ENCODE results near the gene PTMS. TPM values are rescaled to one million over a fixed set of nuclear protein-coding genes. Genes with fewer than 3 reads are reported as not detected.
A peak's percentile ranks its signal among the peaks of the same experiment; 100 is the strongest.

PTMS gene, protein sequence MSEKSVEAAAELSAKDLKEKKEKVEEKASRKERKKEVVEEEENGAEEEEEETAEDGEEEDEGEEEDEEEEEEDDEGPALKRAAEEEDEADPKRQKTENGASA
- 5.0 and 7.3 TPM in 2 replicates for total RNA-seq (2014; rRNA removed; shearing (Covaris generic); ENCODE audit: low replicate concordance)

DNA sequence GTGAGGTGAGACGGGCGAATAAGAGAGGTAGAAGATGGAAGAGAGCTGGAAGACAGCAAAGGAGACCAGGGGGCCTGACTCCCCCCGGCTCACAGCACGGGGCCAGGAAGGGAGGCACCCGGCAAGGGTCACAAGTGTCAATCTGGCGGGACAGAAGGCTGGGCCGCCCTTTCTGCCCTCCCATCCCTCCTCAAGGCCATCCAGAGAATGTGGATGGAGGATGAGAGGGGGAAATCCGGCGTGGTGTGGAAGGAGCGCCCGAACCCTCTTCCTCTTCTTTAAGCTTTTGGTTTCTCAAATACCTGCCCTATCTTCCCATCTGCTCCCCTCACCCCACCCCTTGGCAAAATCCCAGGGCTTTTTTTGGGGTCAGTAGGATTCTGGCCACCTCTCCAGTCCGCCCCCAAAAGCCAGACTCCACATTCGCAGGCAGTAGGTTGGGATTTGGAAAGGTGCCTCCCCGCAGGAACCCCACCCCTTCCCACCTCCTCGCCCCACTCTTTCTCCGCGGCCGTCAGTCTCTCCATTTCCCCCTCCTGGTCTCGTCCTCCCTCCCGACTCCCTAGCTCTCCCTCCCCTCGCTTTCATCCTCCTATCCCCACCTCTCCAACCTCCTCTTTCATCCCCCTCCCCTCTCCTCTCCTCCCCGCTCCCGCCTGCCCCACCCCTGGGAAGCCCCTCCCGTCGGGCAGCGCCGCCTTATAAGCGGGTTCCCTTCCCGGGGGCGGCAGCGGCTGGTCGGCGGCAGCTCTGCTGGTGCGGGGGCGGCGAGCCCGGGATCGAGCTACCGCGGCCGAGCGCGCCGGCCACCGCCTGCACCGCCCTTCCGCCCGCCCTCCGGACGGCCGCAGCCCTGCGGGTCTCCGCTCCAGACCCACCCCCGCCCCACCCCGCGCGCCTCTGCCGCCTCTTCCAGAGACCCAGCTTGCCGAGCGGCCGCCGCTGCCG lies at the start of gene PTMS:
TSS of gene PTMS (plus strand) at position 730 of the 948 bp plus-strand sequence. CDS start 343 bp downstream, outside the sequence.
- no peaks in the 10 kb centered on the region for H3K36me3 ChIP-seq (ENCODE audit: insufficient read depth, low read length)
- no peak within 1 kb of the TSS for H3K27ac ChIP-seq (ENCODE audit: low read length)
- peak within 1 kb of the TSS; percentile 85 for H3K4me2 ChIP-seq (ENCODE audit: low read depth, low read length, poor library complexity, severe bottlenecking)
- H3K4me1 ChIP-seq (ENCODE audit: low read length) = peaks cover 42% of the 10 kb centered on the region
- H3K9ac ChIP-seq (ENCODE audit: low read length) = peak within 1 kb of the TSS; percentile 66
- H3K9me3 ChIP-seq (ENCODE audit: low read length) = no peaks in the 10 kb centered on the region
- H2AFZ ChIP-seq (ENCODE audit: low read length) = peak within 1 kb of the TSS; percentile 84; the same call in 1 of the 2 replicates
- peaks cover 3% of the 10 kb centered on the region; the same call in 1 of the 2 replicates for H3K27me3 ChIP-seq (ENCODE audit: low read length)
- no peaks in the 10 kb centered on the region for H3K79me2 ChIP-seq (ENCODE audit: low read length)
- H4K20me1 ChIP-seq (ENCODE audit: insufficient read depth, low read depth, low read length) = no peaks in the 10 kb centered on the region
- H3K4me3 ChIP-seq (ENCODE audit: low read length) = peak within 1 kb of the TSS; percentile 66
- no peaks in the 10 kb centered on the region for H3K9me2 ChIP-seq (replicated peaks; ENCODE audit: insufficient read depth, low read length)
- DNase-seq = peak; percentile 53

DNA sequence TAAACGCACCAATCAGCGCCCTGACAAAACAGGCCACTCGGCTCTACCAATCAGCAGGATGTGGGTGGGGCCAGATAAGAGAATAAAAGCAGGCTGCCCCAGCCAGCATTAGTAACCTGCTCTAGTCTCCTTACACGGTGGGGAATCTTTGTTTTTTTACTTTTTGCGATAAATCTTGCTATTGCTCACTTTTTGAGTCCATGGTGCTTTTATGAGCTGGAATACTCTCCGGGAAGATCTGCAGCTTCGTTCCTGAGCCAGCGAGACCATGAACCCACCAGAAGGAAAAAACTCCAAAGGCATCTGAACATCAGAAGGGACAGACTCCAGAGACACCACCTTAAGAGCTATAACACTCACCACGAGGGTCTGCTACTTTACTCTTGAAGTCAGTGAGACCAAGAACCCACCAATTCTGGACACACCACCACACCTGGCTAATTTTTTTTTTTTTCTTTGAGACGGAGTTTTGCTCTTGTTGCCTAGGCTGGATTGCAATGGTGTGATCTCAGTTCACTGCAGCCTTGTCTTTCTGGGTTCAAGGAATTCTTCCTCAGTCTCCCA lies 49.2 kb upstream of the PTMS start:
- Histone ChIP-seq H3K4me1 (ENCODE audit: low read length) (peaks cover 3% of the 10 kb centered on the region; the same call in 1 of the 2 replicates), H3K27ac (ENCODE audit: low read length) (no peak overlapping the region), H3K79me2 (ENCODE audit: low read length) (no peaks in the 10 kb centered on the region), H3K9me3 (ENCODE audit: low read length) (no peaks in the 10 kb centered on the region), H3K9me2 (replicated peaks; ENCODE audit: insufficient read depth, low read length) (no peaks in the 10 kb centered on the region), H4K20me1 (ENCODE audit: insufficient read depth, low read depth, low read length) (no peaks in the 10 kb centered on the region), H3K4me2 (ENCODE audit: low read depth, low read length, poor library complexity, severe bottlenecking) (no peak overlapping the region), H2AFZ (ENCODE audit: low read length) (no peak overlapping the region), H3K4me3 (ENCODE audit: low read length) (no peak overlapping the region), H3K27me3 (ENCODE audit: low read length) (no peaks in the 10 kb centered on the region), H3K9ac (ENCODE audit: low read length) (no peak overlapping the region), H3K36me3 (ENCODE audit: insufficient read depth, low read length) (no peaks in the 10 kb centered on the region)
- DNase-seq = no peak

- H3K9me2 ChIP-seq (replicated peaks; ENCODE audit: insufficient read depth, low read length) = no peaks in the 10 kb centered on the region
- 0 out of 2 replicates have a peak overlapping the region, but pooled peaks have one; percentile 74 for H2AFZ ChIP-seq (ENCODE audit: low read length)
- no peak for DNase-seq
- H3K4me2 ChIP-seq (ENCODE audit: low read depth, low read length, poor library complexity, severe bottlenecking) = peak overlapping the region; percentile 80
- H3K27me3 ChIP-seq (ENCODE audit: low read length) = no peaks in the 10 kb centered on the region
- H3K4me3 ChIP-seq (ENCODE audit: low read length) = peak overlapping the region; percentile 92
- H3K36me3 ChIP-seq (ENCODE audit: insufficient read depth, low read length) = no peaks in the 10 kb centered on the region
- peaks cover 7% of the 10 kb centered on the region for H3K79me2 ChIP-seq (ENCODE audit: low read length)
- H4K20me1 ChIP-seq (ENCODE audit: insufficient read depth, low read depth, low read length) = no peaks in the 10 kb centered on the region
- H3K4me1 ChIP-seq (ENCODE audit: low read length) = peaks cover 28% of the 10 kb centered on the region
- H3K9ac ChIP-seq (ENCODE audit: low read length) = peak overlapping the region; percentile 91
- no peaks in the 10 kb centered on the region for H3K9me3 ChIP-seq (ENCODE audit: low read length)
- H3K27ac ChIP-seq (ENCODE audit: low read length) = peak overlapping the region; percentile 68
Measured at GRCh38 chr12:6722863-6723262, 43.3 kb upstream of the PTMS start.

GRCh38 chr12:6723607-6724408 lies 42.4 kb upstream of the PTMS start, which contains the start of gene COPS7A:
Gene COPS7A, plus strand, starts transcription at chr12:6724046. Its CDS starts 611 bp downstream, at chr12:6724657.
- peak within 1 kb of the TSS; percentile 92 for H3K4me3 ChIP-seq (ENCODE audit: low read length)
- peak; percentile 100 for DNase-seq
- peak within 1 kb of the TSS; percentile 74; the same call in 1 of the 2 replicates for H2AFZ ChIP-seq (ENCODE audit: low read length)
- peak within 1 kb of the TSS; percentile 80 for H3K4me2 ChIP-seq (ENCODE audit: low read depth, low read length, poor library complexity, severe bottlenecking)
- H3K9ac ChIP-seq (ENCODE audit: low read length) = peak within 1 kb of the TSS; percentile 91
- peaks cover 28% of the 10 kb centered on the region for H3K4me1 ChIP-seq (ENCODE audit: low read length)
- no peaks in the 10 kb centered on the region for H3K9me2 ChIP-seq (replicated peaks; ENCODE audit: insufficient read depth, low read length)
- no peaks in the 10 kb centered on the region for H3K9me3 ChIP-seq (ENCODE audit: low read length)
- peak within 1 kb of the TSS; percentile 68 for H3K27ac ChIP-seq (ENCODE audit: low read length)
- no peaks in the 10 kb centered on the region for H4K20me1 ChIP-seq (ENCODE audit: insufficient read depth, low read depth, low read length)
- no peaks in the 10 kb centered on the region for H3K27me3 ChIP-seq (ENCODE audit: low read length)
- peaks cover 2% of the 10 kb centered on the region; the same call in 1 of the 2 replicates for H3K36me3 ChIP-seq (ENCODE audit: insufficient read depth, low read length)
- peaks cover 7% of the 10 kb centered on the region for H3K79me2 ChIP-seq (ENCODE audit: low read length)

GRCh38 chr12:6724409-6724797 lies 41.8 kb upstream of the PTMS start:
- no peaks in the 10 kb centered on the region for H4K20me1 ChIP-seq (ENCODE audit: insufficient read depth, low read depth, low read length)
- peak overlapping the region; percentile 71 for H3K9ac ChIP-seq (ENCODE audit: low read length)
- peaks cover 6% of the 10 kb centered on the region for H3K36me3 ChIP-seq (ENCODE audit: insufficient read depth, low read length)
- peak overlapping the region; percentile 36; the same call in 1 of the 2 replicates for H2AFZ ChIP-seq (ENCODE audit: low read length)
- no peaks in the 10 kb centered on the region for H3K9me3 ChIP-seq (ENCODE audit: low read length)
- peak overlapping the region; percentile 80 for H3K4me2 ChIP-seq (ENCODE audit: low read depth, low read length, poor library complexity, severe bottlenecking)
- H3K9me2 ChIP-seq (replicated peaks; ENCODE audit: insufficient read depth, low read length) = no peaks in the 10 kb centered on the region
- peak overlapping the region; percentile 63 for H3K27ac ChIP-seq (ENCODE audit: low read length)
- peak overlapping the region; percentile 92 for H3K4me3 ChIP-seq (ENCODE audit: low read length)
- peaks cover 7% of the 10 kb centered on the region for H3K79me2 ChIP-seq (ENCODE audit: low read length)
- DNase-seq = peak; percentile 75
- H3K27me3 ChIP-seq (ENCODE audit: low read length) = no peaks in the 10 kb centered on the region
- H3K4me1 ChIP-seq (ENCODE audit: low read length) = peaks cover 28% of the 10 kb centered on the region

DNA sequence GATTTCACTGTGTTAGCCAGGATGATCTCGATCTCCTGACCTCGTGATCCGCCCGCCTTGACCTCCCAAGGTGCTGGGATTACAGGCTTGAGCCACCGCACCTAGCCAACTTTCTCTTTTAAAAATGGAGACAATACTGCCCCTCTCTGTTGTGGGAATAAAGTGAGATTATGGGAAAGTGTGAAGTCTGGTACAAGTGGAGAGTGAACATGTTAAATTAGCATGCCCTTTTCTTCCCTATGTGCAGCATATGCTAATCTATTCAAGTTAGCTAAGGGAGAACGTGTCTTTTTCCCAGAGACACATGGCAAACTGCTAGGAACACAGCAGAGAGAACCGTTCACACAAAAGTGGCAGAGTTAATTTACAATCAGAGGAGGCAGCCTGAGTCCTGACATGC lies 40.8 kb upstream of the PTMS start:
- Histone ChIP-seq H3K9ac (ENCODE audit: low read length) (peak overlapping the region; percentile 7; the same call in 1 of the 2 replicates), H3K27me3 (ENCODE audit: low read length) (no peaks in the 10 kb centered on the region), H3K27ac (ENCODE audit: low read length) (no peak overlapping the region), H3K79me2 (ENCODE audit: low read length) (peaks cover 7% of the 10 kb centered on the region), H3K4me2 (ENCODE audit: low read depth, low read length, poor library complexity, severe bottlenecking) (peak overlapping the region; percentile 80), H4K20me1 (ENCODE audit: insufficient read depth, low read depth, low read length) (no peaks in the 10 kb centered on the region), H3K4me3 (ENCODE audit: low read length) (no peak overlapping the region; the same call in 1 of the 2 replicates), H3K9me2 (replicated peaks; ENCODE audit: insufficient read depth, low read length) (no peaks in the 10 kb centered on the region), H3K36me3 (ENCODE audit: insufficient read depth, low read length) (peaks cover 9% of the 10 kb centered on the region), H2AFZ (ENCODE audit: low read length) (no peak overlapping the region), H3K9me3 (ENCODE audit: low read length) (no peaks in the 10 kb centered on the region), H3K4me1 (ENCODE audit: low read length) (peaks cover 34% of the 10 kb centered on the region)
- no peak for DNase-seq

- H3K4me3 ChIP-seq (ENCODE audit: low read length) = no peak overlapping the region
- no peaks in the 10 kb centered on the region for H3K9me2 ChIP-seq (replicated peaks; ENCODE audit: insufficient read depth, low read length)
- H3K27ac ChIP-seq (ENCODE audit: low read length) = no peak overlapping the region
- peaks cover 7% of the 10 kb centered on the region for H3K79me2 ChIP-seq (ENCODE audit: low read length)
- H3K9ac ChIP-seq (ENCODE audit: low read length) = no peak overlapping the region
- 0 out of 2 replicates have a peak, but pooled peaks cover 4% of the 10 kb centered on the region for H4K20me1 ChIP-seq (ENCODE audit: insufficient read depth, low read depth, low read length)
- no peaks in the 10 kb centered on the region for H3K27me3 ChIP-seq (ENCODE audit: low read length)
- H3K9me3 ChIP-seq (ENCODE audit: low read length) = no peaks in the 10 kb centered on the region
- no peak for DNase-seq
- no peak overlapping the region for H3K4me2 ChIP-seq (ENCODE audit: low read depth, low read length, poor library complexity, severe bottlenecking)
- no peak overlapping the region for H2AFZ ChIP-seq (ENCODE audit: low read length)
- H3K4me1 ChIP-seq (ENCODE audit: low read length) = peaks cover 27% of the 10 kb centered on the region
- H3K36me3 ChIP-seq (ENCODE audit: insufficient read depth, low read length) = peaks cover 9% of the 10 kb centered on the region
Measured at GRCh38 chr12:6729186-6729585, 37.0 kb upstream of the PTMS start.

Measured in Karpas-422 (cell line).